GM19395 (cell line): ENCODE results near the gene NAP1L4.

Source experiments
- ATAC-seq: cut with Tn5 transposase; IDR thresholded peaks from one replicate; pipeline ENCODE4 v1.9.1; 2021; ENCODE audit warnings: mild to moderate bottlenecking, moderate library complexity; ENCODE audit not compliant: unreplicated experiment

NAP1L4 gene

DNA sequence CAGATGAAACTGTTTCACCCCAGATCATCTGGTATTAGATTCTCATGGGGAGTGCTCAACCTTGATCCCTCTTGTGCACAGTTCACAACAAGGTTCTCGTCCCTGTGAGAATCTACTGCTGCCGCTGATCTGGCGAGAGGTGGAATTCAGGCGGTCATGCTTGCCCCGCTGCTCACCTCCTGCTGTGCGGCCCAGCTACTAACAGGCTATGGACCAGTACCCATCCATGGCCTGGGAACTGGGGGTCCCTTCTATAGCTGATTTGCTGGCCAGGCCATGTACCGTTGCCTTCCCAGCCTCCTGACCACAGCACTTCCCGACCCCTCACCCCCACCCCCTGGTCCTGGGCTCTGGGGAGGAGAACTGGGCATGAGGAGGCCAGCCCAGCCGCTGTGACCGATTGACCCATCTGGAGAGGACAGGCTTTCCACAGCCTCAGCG, 65.5 kb downstream of the NAP1L4 start:
- ATAC-seq: no peak

GRCh38 chr11:2924821-2925675, 67.1 kb downstream of the NAP1L4 start:
- ATAC-seq: no peak

DNA sequence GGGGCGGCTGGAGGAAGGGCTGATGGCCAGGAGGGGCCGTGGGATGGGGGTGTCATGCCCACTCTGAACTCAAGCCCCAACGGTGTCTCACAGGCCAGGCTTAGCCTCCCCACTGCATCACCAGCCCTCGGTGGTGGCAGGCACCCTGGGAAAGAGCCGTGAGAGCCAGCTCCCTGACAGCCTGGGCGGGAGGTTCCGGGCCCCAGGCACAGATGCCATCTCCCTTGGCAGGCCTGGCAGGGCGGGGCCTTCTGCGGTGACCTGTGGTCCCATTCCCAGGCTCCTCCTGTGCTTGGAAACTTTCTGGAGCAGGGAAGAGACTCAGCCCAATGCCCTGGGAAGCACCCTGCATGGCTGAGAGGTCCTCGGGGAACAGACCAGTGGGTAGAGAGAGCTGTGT, 67.7 kb downstream of the NAP1L4 start:
- ATAC-seq: no peak

DNA sequence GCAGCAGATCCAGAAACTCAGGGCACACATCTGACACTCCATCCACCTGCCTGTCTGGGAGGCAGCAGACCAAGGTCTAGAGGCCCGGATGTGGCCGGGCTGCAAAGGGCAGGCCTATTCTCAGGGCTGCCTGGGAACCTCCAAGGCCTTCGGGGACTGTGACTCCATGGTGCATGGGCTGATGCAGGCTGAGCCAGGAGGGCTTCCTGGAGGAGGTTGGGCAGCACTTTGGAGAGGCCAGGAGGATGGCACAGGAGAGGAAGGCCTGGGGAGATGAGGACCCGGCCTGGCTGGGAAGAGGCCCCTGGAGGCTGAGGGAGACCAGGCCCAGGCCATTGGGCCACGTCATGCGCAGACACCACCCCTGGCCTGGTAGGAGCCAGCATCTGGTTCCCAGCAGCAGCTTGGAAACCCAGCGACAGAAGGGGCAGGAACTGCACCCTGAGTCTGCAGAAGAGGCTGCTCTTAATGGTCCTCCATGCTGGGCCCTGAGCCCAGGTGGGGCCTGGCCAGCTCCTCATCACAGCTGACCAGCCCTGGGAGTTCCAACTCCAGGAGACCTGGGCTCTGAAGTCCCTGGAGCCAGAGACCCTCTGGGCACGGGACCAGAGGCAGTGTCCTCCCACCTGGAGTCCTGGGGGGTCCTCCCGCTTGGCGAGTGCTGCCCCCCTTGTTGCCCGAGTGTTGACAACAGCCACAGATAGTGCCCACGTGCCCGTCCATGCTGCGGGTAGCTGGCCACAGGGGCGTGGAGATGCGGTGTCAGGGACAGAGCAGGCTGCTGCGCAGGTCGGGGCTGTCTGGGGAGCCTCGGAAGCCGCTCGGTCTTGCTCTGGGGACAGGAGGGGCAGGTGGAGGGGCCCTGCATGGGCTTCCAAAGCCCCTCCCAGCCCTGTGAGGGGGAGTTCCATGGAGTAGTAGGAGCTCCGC, 68.4 kb downstream of the NAP1L4 start:
- no peak for ATAC-seq

DNA sequence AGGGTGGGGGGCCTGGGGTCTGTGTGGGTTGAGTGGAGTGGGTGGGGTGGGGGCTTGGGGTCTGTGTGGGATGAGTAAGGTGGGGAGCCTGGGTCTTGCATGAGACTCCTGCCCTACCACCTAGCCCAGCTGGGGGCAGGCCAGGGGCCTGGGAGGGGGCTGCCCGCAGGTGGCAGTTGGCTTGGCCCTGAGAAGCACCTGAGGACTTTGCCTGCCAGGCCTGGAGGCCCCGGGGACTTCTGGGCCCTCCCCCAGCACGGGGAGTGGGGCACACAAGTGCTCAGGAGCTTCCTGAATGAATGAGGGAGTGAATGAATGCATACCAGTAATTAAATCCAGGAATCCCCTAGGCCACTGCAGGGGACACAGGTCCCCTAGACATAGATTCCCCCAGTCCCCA, 69.5 kb downstream of the NAP1L4 start:
- ATAC-seq: no peak

- no peak for ATAC-seq
Measured at GRCh38 chr11:2921742-2922493, 70.2 kb downstream of the NAP1L4 start.

DNA sequence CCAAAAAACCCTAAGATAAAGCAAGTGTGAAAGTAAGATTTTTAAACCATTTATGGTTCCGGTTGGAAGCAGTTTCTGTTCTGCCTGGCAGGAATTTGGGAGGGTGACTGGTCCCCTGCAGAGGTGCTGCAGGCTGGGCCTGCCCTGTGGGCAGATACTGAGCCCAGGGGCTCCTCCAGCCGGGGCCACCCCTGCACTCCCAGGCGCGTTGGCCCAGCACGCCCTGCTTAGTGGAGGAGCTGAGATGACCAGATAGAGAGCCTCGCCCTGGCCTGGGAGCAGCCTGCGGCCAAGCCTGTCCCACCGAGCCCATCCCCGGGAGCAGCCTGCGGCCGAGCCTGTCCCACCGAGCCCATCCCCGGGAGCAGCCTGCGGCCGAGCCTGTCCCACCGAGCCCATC, 70.9 kb downstream of the NAP1L4 start:
- ATAC-seq: no peak

DNA sequence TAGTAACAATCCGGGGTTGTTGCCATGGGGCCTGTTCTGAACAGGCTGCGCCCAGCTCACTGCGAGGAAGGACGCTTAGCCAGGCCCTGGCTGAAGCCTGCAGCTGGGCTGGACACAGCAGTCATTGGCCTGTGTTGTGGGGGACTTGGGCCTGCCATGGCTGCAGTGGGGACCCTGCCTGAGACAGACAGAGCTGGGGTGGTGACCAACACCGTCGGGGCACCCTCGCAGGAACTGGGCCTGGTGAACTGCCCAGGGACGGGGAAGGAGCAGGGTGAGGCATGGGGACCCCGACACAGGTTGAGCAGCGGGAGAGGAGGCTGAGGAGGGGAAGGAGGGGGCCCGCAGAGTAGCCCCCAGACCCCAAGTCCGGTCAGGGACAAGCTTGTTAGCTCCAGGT, 71.8 kb downstream of the NAP1L4 start:
- no peak for ATAC-seq

DNA sequence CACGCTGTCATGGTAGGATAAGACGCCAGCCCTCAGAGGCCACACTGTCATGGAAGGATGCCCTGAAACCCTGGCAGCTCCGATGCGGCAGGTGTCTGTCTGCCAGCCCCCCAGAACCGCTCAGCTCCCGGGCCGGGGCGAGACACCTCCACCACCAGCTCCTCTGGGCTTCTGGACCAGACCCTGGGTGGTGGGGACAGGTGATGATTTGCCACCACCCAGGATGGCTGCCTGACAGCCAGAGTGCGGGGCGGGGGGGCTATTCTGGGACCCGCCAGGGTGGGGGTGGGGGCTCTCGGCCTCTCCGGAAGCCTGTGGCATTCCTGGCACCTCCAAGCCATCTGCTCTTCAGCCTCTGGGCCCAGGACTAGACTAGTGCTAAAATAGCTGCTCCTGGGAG, 72.3 kb downstream of the NAP1L4 start:
- ATAC-seq: no peak

GRCh38 chr11:2919188-2919587, 72.9 kb downstream of the NAP1L4 start:
- ATAC-seq: no peak

GRCh38 chr11:2917842-2918490, 74.2 kb downstream of the NAP1L4 start:
- no peak for ATAC-seq

DNA sequence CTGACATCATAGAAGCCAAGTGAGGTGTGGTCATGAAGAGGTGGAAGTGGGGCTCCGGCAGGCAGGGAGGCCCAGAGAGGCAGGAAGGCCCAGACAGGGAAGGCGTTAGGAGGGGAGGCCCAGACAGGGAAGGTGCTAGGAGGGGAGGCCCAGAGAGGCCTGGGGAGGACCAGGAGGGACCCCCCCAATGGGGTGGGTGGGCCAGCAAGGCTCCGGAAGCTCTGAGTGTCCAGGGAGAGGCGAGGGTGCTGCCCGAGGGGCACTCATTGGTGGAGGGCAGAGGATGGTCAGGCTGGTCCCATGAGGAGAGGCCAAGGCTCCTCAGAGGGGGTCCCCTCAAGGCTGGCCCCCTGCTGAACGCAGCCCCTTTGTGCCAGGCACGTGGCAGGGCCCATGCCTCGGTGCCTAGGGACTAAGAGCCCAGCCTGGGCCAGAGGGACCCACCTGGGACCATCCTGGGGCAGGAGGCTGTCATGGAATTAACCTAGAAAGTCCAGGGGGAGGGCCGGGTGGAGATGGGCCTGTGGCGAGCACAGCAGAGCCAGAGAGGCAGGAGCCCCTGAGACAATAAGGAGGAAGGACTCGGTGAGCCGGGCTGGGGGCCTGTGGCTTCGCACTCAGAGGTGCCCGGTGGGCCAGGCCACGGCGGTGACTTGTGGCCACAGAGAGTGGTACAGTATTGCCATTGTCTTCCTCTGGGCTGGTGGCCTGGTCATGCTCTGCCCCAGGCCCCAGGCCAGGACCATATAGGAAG, 75.1 kb downstream of the NAP1L4 start:
- no peak for ATAC-seq

- ATAC-seq: no peak
Measured at GRCh38 chr11:2916114-2916891, 75.8 kb downstream of the NAP1L4 start.

- ATAC-seq: no peak
Measured at GRCh38 chr11:2915473-2915872, 76.7 kb downstream of the NAP1L4 start.

DNA sequence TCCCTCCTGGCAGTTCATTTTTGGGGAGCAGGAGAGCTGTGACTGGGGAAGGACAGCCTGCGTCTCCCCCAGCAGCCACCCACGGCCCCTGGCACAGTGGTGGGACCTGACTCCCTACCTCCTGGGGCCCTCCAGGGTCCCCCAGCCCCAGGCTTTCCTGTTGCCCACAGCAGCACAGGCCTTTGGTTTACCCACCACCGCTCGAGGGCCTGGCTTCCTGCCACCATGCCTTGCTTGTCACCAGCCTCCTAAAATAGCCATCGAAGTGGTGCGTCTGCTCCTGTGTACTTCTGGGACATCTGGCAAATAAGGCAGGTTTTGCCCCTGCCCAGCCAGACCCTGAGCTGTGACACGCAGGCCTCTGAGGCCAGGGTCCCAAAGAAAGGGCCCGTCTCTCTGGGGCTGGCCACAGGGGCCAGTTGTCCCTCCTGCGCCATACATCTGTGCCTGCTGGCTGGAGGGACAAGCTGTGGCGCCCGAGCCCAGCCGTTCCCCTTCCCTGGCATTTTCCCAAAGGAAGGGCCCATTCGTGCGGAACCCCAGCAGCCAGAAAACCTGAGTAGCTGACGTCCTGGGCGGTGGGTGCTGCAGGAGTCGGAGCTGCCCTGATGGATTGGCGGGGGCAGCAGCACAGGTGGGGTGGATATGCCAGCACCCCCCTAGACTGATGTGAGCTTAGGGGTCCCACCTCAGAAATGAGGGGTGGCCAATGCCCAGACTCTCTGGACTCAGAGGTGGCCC, 77.5 kb downstream of the NAP1L4 start:
- ATAC-seq: no peak

GRCh38 chr11:2913776-2914175, 78.4 kb downstream of the NAP1L4 start:
- no peak for ATAC-seq

DNA sequence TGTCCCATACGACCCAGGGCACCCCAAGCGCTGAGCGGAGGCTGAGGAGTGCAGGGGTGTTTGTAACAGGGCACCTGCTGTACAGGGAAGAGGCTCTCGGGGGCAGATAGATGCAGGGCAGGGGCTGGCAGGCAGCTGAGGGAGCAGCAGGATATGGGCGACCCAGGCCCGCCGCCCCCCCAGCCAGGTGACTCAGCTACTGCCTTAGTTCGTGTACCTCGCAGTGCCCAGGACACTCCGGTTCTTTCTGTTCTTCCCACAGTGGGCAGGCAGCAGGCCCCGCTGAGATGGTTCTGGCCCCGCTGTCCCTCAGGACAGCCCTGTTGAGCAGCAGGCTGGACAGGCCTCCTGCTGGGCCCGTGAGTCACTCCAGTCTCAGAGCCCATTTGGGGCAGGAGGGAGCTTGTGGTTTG, 79.1 kb downstream of the NAP1L4 start:
- no peak for ATAC-seq

- no peak for ATAC-seq
Measured at GRCh38 chr11:2912498-2912897, 79.6 kb downstream of the NAP1L4 start.
